ENCODE measurements around the gene GPD1L. TPM values are rescaled to one million over a fixed set of nuclear protein-coding genes. Genes with fewer than 3 reads are reported as not detected.
A peak's percentile ranks its signal among the peaks of the same experiment; 100 is the strongest.
"Not testable (repeated sequence)": the region's sequence is repeated elsewhere in the genome, so short reads cannot be mapped to it uniquely, and the experiment has no call there.

GPD1L gene
- total and polyA plus RNA-seq, 7 donors, result 28.2 to 135 (median 101) TPM

DNA sequence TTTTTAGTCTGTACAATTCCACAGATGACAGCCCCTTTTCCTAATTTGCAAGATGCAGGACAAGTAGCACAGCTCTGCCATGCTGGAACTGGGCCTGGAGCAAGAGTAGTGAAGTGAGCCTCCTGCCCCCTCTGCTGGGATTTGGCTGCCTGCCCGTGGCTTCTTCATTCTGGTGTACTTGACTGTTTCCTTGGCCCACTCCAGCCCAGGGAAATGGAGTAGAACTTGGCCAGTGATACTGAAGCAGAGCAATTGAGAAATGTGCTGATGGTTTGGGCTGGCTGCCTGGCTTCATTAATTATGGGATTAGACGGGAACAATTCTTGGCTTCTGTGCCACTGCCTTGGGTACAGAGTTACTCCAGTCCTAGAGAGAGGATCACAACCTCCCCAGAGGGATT lies 2.8 kb downstream of the GPD1L start:
- TF ChIP-seq, protein P1, sequence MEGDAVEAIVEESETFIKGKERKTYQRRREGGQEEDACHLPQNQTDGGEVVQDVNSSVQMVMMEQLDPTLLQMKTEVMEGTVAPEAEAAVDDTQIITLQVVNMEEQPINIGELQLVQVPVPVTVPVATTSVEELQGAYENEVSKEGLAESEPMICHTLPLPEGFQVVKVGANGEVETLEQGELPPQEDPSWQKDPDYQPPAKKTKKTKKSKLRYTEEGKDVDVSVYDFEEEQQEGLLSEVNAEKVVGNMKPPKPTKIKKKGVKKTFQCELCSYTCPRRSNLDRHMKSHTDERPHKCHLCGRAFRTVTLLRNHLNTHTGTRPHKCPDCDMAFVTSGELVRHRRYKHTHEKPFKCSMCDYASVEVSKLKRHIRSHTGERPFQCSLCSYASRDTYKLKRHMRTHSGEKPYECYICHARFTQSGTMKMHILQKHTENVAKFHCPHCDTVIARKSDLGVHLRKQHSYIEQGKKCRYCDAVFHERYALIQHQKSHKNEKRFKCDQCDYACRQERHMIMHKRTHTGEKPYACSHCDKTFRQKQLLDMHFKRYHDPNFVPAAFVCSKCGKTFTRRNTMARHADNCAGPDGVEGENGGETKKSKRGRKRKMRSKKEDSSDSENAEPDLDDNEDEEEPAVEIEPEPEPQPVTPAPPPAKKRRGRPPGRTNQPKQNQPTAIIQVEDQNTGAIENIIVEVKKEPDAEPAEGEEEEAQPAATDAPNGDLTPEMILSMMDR (IDR thresholded peaks at IDR 0.05), result no peak
- intact Hi-C loops (cut with DNase I), result loop anchor here in 1 of 2 donors (5.0 kb wide), 1 partner anchor 57 kb away; no protein-coding TSS in a partner anchor
- Histone ChIP-seq H3K36me3 (ENCODE audit: insufficient read depth in 1 of 2, low read depth in 1 of 2) (no peaks in the 10 kb centered on the region), H3K27ac (peak overlapping the region; percentile 96), H3K4me3 (peak overlapping the region; percentile 33), H3K4me1 (peaks cover 62% of the 10 kb centered on the region), H3K9me3 (no peaks in the 10 kb centered on the region), H3K27me3 (ENCODE audit: insufficient read depth in 3 of 3, low read length in 2 of 3) (no peaks in the 10 kb centered on the region)
- peak; percentile 93 to 98 for DNase-seq
- ATAC-seq, result peak; percentile 42 to 72 (median 65)
- WGBS, 3 donors, result 0 to 5% (median 3%) methylated on average over 2 of the region's 2 CpGs

DNA sequence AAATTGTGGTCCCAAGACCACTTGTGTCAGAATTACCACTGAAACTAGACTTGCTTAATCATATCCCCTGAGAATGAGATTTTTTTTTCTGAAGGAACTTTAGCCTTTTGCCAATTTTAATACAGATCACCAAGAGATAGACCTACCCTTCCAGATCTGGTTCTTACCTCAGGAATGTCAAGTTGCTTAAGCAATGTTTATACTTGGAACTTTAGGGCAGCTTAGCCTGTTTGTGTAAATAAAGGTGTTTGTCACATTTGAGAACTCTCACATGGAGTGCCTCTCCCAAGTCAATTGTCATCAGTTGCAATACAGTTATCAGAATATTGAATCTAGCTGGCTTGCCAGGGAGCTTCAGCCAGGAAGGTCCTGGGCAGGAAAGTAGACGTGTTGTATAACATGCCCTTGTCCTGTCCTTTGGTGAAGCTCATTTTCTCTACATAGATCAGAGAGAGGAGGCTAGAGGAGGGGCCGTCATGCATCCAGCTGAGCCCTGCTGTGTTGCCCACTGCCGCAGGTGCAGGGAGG lies 3.9 kb downstream of the GPD1L start:
- Histone ChIP-seq H3K27ac (peak overlapping the region; percentile 96), H3K9me3 (no peaks in the 10 kb centered on the region), H3K27me3 (ENCODE audit: insufficient read depth in 3 of 3, low read length in 2 of 3) (no peaks in the 10 kb centered on the region), H3K36me3 (ENCODE audit: insufficient read depth in 1 of 2, low read depth in 1 of 2) (peaks cover 0 to 5% of the 10 kb centered on the region in 2 donors), H3K4me3 (no peak overlapping the region), H3K4me1 (peaks cover 62% of the 10 kb centered on the region)
- WGBS, 3 donors, result 39 to 52% (median 52%) methylated on average over 3 of the region's 3 CpGs
- intact Hi-C loops (cut with DNase I), result no loop called here
- ATAC-seq (no peak), DNase-seq (no peak)
- TF ChIP-seq, protein P1 (IDR thresholded peaks at IDR 0.05), result no peak

DNA sequence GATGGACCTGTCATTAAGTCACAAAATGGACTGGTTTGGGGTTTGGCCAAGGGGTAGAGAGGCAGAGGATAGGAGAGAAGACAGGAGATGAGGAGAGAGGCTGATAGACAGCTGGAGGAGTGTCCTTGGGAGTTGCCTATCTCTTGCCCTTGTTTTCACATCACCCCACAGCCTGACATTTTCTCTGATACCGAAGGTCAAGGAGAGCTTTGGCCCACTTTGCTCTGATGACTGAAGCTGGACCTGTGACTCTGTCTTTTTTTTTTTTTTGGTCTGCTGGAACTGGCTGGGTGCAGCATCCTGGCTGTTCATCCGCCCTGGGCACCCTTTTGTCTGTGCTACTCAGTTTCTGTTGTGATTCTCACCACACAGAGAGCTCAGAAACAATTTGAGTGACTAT lies 5.1 kb downstream of the GPD1L start:
- Histone ChIP-seq H3K4me3 (no peak overlapping the region), H3K9me3 (no peaks in the 10 kb centered on the region), H3K27ac (no peak overlapping the region), H3K27me3 (ENCODE audit: insufficient read depth in 3 of 3, low read length in 2 of 3) (no peaks in the 10 kb centered on the region), H3K36me3 (ENCODE audit: insufficient read depth in 1 of 2, low read depth in 1 of 2) (peaks cover 0 to 5% of the 10 kb centered on the region in 2 donors), H3K4me1 (peaks cover 68% of the 10 kb centered on the region)
- TF ChIP-seq, protein P1 (IDR thresholded peaks at IDR 0.05), result no peak
- 62 to 78% (median 76%) methylated on average over 2 of the region's 2 CpGs for WGBS, 3 donors
- DNase-seq, result no peak
- intact Hi-C loops (cut with DNase I), result no loop called here
- ATAC-seq, result no peak

DNA sequence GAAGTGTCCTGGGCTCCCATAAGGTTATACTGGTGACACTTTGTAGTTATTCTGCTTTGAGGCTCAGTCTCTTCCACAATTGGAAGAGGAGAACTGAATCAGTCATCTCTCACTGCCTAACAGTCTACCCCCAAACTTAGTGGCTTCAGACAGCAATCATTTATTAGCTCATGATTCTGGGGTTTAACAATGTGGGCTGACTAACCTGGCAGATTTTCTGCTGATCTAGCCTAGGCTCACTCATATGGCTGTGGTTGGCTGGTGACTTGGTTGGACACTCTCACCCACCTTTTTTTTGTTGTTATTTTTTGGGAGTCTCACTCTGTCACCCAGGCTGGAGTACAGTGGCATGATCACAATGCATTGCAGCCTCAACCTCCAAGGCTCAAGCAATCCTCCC lies 7.1 kb downstream of the GPD1L start:
- DNase-seq (no peak), ATAC-seq (peak in 3 of 4 donors; percentile 25 to 53 (median 40))
- Histone ChIP-seq H3K9me3 (no peaks in the 10 kb centered on the region), H3K36me3 (ENCODE audit: insufficient read depth in 1 of 2, low read depth in 1 of 2) (peaks cover 0 to 5% of the 10 kb centered on the region in 2 donors), H3K4me1 (peaks cover 71% of the 10 kb centered on the region), H3K4me3 (no peak overlapping the region), H3K27ac (peak overlapping the region; percentile 12), H3K27me3 (ENCODE audit: insufficient read depth in 3 of 3, low read length in 2 of 3) (no peaks in the 10 kb centered on the region)
- intact Hi-C loops (cut with DNase I), result no loop called here
- TF ChIP-seq, protein P1 (IDR thresholded peaks at IDR 0.05), result no peak

DNA sequence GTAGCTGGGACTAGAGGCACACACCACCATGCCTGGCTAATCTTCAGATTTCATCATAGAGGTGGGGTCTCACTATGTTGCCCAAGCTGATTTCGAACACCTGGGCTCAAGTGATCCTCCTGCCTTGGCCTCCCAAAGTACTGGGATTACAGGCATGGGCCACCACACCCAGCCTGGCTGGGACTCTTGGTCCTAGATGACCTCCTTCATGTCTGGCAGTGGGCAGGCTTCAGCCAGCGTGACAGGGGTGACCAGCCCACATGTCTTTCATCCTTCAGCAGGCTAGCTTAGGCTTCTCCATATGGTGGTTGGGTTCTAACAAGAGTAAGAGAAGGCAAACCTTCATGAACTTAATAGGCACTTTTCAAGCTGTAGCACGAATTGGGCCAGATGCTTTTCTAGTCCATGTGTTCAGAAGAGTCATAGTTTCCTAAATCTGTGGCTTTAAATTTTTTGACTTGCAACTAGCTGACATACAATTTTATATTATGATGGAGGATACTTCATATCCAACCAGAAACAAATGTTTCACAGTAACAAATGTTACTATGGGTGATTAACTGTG lies 7.6 kb downstream of the GPD1L start:
- 79 to 94% (median 81%) methylated on average over 3 of the region's 3 CpGs for WGBS, 3 donors
- Histone ChIP-seq H3K27ac (peak overlapping the region; percentile 12), H3K4me1 (peaks cover 71% of the 10 kb centered on the region), H3K27me3 (ENCODE audit: insufficient read depth in 3 of 3, low read length in 2 of 3) (no peaks in the 10 kb centered on the region), H3K4me3 (no peak overlapping the region), H3K9me3 (no peaks in the 10 kb centered on the region), H3K36me3 (ENCODE audit: insufficient read depth in 1 of 2, low read depth in 1 of 2) (peaks cover 0 to 5% of the 10 kb centered on the region in 2 donors)
- DNase-seq, result no peak
- TF ChIP-seq, protein P1 (IDR thresholded peaks at IDR 0.05), result no peak
- ATAC-seq, result no peak
- intact Hi-C loops (cut with DNase I), result no loop called here

DNA sequence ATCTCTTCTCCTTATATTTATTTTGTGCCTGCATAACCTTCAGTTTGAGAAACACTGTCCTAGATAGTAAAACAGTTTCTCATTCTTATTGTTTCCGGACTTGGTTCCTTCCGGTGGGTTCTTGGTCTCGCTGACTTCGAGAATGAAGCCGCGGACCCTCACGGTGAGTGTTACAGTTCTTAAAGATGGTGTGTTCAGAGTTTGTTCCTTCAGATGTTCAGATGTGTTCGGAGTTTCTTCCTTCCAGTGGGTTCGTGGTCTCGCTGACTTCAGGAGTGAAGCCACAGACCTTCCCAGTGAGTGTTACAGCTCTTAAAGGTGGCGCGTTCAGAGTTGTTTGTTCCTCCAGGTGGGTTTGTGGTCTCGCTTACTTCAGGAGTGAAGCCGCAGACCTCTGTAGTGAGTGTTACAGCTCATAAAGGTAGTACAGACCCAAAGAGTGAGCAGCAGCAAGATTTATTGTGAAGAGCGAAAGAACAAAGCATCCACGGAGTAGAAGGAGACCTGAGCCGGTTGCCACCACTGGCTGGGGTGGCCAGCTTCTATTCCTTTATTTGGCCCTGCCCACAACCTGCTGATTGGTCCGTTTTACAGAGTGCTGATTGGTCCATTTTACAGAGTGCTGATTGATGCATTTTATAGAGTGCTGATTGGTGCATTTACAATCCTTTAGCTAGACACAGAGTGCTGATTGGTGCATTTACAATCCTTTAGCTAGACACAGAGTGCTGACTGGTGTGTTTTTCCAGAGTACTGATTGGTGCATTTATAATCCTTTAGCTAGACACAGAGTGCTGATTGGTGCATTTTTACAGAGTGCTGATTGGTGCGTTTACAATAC lies 8.3 kb downstream of the GPD1L start:
- H3K36me3 ChIP-seq (ENCODE audit: insufficient read depth in 1 of 2, low read depth in 1 of 2); ATAC-seq; H3K27ac ChIP-seq; DNase-seq; H3K27me3 ChIP-seq (ENCODE audit: insufficient read depth in 3 of 3, low read length in 2 of 3); H3K4me3 ChIP-seq; H3K9me3 ChIP-seq: not testable (repeated sequence)
- intact Hi-C loops (cut with DNase I), result loop anchor here in 1 of 2 donors (5.0 kb wide), 1 partner anchor 77 kb away; no protein-coding TSS in a partner anchor
- WGBS, 3 donors, result 94 to 95% (median 94%) methylated on average over 19 of the region's 19 CpGs
- peaks cover 71% of the 10 kb centered on the region for H3K4me1 ChIP-seq
